HG03565 (cell line): Measurements from ENCODE around the gene DAZ2.
"Not testable (repeated sequence)": the region's sequence is repeated elsewhere in the genome, so short reads cannot be mapped to it uniquely, and the experiment has no call there.

ENCODE experiments used
- ATAC-seq: cut with Tn5 transposase; IDR thresholded peaks from one replicate; pipeline ENCODE4 v1.9.1; 2021; ENCODE audit warnings: mild to moderate bottlenecking, moderate library complexity; ENCODE audit not compliant: unreplicated experiment

Gene DAZ2, protein sequence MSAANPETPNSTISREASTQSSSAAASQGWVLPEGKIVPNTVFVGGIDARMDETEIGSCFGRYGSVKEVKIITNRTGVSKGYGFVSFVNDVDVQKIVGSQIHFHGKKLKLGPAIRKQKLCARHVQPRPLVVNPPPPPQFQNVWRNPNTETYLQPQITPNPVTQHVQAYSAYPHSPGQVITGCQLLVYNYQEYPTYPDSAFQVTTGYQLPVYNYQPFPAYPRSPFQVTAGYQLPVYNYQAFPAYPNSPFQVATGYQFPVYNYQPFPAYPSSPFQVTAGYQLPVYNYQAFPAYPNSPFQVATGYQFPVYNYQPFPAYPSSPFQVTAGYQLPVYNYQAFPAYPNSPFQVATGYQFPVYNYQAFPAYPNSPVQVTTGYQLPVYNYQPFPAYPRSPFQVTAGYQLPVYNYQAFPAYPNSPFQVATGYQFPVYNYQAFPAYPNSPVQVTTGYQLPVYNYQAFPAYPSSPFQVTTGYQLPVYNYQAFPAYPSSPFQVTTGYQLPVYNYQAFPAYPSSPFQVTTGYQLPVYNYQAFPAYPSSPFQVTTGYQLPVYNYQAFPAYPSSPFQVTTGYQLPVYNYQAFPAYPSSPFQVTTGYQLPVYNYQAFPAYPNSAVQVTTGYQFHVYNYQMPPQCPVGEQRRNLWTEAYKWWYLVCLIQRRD

DNA sequence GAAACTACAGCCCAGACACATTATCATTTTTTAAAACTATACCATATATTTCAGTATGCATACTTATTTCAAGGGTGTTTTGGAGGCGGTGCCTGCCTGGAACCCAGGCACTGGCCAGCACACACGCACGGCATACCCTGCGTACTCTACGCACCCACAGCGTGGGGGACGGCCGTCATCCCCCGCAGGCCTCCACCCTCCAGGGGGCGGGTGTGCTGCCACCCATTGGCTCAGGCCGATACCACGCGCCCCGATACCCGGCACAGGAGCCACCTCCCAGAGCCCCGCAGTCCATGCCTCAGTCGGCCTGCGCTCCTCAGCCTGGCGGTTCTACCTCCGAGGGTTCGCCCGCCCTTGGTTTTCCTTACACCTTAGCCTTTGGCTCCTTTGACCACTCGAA lies at the start of gene DAZ2:
DAZ2 (plus strand) TSS at position 301 of the 400 bp plus-strand sequence. CDS start 208 bp downstream, outside the sequence.
- not testable (repeated sequence) for ATAC-seq

DNA sequence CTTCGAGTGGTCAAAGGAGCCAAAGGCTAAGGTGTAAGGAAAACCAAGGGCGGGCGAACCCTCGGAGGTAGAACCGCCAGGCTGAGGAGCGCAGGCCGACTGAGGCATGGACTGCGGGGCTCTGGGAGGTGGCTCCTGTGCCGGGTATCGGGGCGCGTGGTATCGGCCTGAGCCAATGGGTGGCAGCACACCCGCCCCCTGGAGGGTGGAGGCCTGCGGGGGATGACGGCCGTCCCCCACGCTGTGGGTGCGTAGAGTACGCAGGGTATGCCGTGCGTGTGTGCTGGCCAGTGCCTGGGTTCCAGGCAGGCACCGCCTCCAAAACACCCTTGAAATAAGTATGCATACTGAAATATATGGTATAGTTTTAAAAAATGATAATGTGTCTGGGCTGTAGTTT lies 20.4 kb upstream of the DAZ2 start, which contains the start of gene DAZ1:
DAZ1 (minus strand) TSS at position 101 of the 400 bp plus-strand sequence. CDS start 208 bp downstream, outside the sequence.
- ATAC-seq: not testable (repeated sequence)

DNA sequence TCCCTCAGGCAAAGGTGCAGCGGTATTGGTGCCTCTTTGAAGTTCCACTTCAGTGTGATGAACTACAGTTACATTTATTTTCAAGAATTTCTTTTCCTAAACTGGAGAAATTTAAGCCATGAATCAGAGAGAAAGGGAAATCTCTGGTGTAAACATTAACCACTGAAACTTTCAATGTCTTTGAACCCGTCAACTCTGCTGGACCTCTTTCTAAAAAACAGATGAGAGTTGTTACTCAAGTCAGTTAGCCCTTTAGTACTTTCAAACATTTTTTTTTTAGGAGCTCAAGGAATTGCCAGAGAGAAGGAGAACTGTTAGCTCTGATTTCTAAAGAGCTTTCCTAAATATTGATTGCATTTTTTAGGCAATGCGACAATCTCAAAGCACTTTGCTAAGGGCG lies 11.9 kb upstream of the DAZ2 start:
- not testable (repeated sequence) for ATAC-seq

DNA sequence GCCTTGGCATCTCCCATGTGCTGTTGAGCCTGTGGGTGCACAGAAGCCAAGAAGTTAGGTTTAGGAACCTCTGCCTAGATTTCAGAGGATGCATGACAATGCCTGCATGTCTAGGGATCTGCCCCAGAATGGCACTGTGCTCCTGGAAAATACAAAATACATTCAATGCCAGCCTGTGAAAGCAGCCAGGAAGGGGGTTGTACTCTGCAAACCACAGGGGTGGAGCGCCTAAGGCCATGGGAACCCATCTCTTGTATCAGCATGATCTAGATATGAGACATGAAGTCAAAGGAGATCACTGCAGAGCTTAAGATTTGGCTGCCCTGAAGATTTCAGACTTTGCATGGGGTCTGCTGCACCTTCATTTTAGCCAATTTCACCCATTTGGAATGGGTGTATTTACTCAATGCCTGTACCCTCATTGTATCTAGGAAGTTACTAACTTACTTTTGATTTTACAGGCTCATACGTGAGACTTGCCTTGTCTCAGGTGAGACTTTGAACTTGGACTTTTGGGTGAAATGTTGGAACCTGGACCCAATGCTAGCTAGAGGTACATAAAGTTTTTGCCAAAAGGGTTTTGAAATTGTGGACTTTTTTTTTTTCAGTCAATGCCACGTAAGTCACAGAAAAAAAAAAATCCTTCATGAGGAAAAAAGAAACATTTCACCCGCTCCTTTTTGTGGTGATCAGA lies 9.4 kb upstream of the DAZ2 start:
- ATAC-seq: not testable (repeated sequence)

DNA sequence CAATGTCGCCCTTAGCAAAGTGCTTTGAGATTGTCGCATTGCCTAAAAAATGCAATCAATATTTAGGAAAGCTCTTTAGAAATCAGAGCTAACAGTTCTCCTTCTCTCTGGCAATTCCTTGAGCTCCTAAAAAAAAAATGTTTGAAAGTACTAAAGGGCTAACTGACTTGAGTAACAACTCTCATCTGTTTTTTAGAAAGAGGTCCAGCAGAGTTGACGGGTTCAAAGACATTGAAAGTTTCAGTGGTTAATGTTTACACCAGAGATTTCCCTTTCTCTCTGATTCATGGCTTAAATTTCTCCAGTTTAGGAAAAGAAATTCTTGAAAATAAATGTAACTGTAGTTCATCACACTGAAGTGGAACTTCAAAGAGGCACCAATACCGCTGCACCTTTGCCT lies 8.7 kb upstream of the DAZ2 start:
- ATAC-seq: not testable (repeated sequence)
